ENCODE results near the gene SPI1. TPM values are rescaled to one million over a fixed set of nuclear protein-coding genes. Genes with fewer than 3 reads are reported as not detected.

Gene SPI1
- total RNA-seq, 2 experiments from 2014 or later: 71.2 to 79.6 TPM

DNA sequence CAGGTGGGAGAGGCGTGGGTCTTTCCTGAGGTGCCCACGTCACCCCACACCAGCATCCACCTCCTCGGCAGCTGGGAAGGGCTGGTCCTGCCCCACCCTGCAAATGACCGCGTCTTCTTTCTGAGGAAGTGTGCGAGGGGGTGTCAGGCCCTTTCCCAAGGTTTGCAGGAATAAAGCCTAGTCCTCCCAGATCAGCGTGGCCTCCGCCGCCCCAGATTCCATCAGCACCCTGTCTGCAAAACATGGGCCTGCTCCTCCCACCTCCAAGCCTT, 15.6 kb upstream of the SPI1 start:
- POLR2A ChIA-PET: interaction anchor here (1.2 to 2.9 kb wide), 3 partner anchors 9 to 15 kb away, joined by 3 to 19 read pairs (median 5); partner anchors contain the start of gene SPI1

DNA sequence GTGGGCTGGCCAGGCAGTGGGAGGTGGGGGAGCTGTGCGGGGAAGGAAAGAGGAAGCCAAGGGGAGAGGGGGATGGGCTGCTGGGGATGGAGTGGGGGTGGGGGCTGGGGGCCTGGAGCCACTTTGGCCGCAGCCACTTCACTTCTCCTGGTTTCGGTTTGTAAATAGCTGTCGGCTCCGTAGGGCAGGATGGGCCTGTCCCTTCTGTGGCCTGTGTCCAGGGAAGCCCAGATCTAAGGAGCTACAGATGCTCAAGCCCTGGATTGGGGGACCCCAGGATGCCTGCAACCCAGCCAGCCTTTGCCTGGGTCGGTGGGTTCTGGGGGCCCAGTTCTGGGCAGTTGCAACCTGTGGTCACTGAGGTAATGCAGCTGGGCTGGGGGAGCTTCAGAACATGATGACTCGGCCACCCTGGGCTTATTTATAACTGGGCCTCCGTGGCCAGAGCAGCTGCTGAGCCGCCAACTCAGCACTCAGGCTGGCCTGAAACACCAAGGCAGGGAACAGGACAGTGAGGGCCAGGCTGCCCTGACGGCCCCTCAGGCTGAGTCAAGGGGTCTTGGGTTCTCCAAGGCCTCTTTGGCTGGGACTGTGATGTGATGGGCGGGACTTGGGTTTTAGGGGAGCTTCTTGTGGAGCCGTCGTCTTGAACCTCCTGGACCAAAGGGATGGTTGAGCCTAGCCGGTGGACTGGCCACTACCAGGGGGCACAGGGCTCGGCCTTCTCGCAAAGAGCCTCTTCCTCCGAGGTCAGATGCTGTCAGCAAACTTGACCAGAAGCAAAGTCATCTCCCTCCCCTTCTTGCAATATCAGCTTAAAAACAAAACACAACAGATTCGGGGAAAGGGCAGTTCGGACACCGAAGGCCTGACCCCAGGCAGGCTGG, 15.1 kb upstream of the SPI1 start:
- BruUV-seq (replicated peaks): no TSS peak
- Histone ChIP-seq H3K79me2 (ENCODE audit: insufficient read depth, low read depth, low read length) (no peaks in the 10 kb centered on the region), H3K4me3 (ENCODE audit: low read depth, low read length, poor library complexity, severe bottlenecking) (peak overlapping the region; percentile 12), H3K36me3 (ENCODE audit: insufficient read depth, low read length) (no peaks in the 10 kb centered on the region), H2AFZ (ENCODE audit: low read length) (peak overlapping the region; percentile 37; the same call in 1 of the 2 replicates), H4K20me1 (ENCODE audit: insufficient read depth, low read length) (no peaks in the 10 kb centered on the region), H3K27ac (ENCODE audit: low read depth, low read length, poor library complexity, severe bottlenecking) (peak overlapping the region; percentile 82), H3K4me2 (ENCODE audit: low read length) (peak overlapping the region; percentile 76), H3K4me1 (ENCODE audit: insufficient read depth, low read length, poor library complexity, severe bottlenecking) (peaks cover 57% of the 10 kb centered on the region), H3K9me2 (ENCODE audit: insufficient read depth, low read length) (no peaks in the 10 kb centered on the region), H3K9me3 (ENCODE audit: low read length) (no peaks in the 10 kb centered on the region)
- no peak for DNase-seq (ENCODE audit: low spot score)
- ChIA-PET POLR2A (interaction anchor here (0.6 to 2.9 kb wide), 6 partner anchors 10 to 818 kb away, joined by 3 to 19 read pairs (median 4); partner anchors contain the start of gene SPI1), CTCF (ENCODE audit: unreplicated experiment) (interaction anchor here (0.5 to 1.6 kb wide), 4 partner anchors 10 to 61 kb away, joined by 3 to 5 read pairs (median 4); partner anchors contain the start of gene SPI1)
- TF ChIP-seq, protein P1, sequence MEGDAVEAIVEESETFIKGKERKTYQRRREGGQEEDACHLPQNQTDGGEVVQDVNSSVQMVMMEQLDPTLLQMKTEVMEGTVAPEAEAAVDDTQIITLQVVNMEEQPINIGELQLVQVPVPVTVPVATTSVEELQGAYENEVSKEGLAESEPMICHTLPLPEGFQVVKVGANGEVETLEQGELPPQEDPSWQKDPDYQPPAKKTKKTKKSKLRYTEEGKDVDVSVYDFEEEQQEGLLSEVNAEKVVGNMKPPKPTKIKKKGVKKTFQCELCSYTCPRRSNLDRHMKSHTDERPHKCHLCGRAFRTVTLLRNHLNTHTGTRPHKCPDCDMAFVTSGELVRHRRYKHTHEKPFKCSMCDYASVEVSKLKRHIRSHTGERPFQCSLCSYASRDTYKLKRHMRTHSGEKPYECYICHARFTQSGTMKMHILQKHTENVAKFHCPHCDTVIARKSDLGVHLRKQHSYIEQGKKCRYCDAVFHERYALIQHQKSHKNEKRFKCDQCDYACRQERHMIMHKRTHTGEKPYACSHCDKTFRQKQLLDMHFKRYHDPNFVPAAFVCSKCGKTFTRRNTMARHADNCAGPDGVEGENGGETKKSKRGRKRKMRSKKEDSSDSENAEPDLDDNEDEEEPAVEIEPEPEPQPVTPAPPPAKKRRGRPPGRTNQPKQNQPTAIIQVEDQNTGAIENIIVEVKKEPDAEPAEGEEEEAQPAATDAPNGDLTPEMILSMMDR (conservative IDR thresholded peaks at IDR 0.05; ENCODE audit: low read length): no peak
- TF ChIP-seq EZH2phosphoT487 (IDR thresholded peaks at IDR 0.05; ENCODE audit: borderline replicate concordance, low read depth, low read length): no peak
- intact Hi-C loops (cut with micrococcal nuclease; ENCODE audit: unreplicated experiment): loop anchor here (10.0 kb wide), 1 partner anchor 631 kb away; no protein-coding TSS in a partner anchor

More for the DNA sequence above, 15.6 kb upstream of the SPI1 start:
- Histone ChIP-seq H3K36me3 (ENCODE audit: insufficient read depth, low read length) (no peaks in the 10 kb centered on the region), H3K9me2 (ENCODE audit: insufficient read depth, low read length) (no peaks in the 10 kb centered on the region), H3K9me3 (ENCODE audit: low read length) (no peaks in the 10 kb centered on the region), H3K4me3 (ENCODE audit: low read depth, low read length, poor library complexity, severe bottlenecking) (no peak overlapping the region), H3K4me1 (ENCODE audit: insufficient read depth, low read length, poor library complexity, severe bottlenecking) (peaks cover 63% of the 10 kb centered on the region), H2AFZ (ENCODE audit: low read length) (no peak overlapping the region; the same call in 1 of the 2 replicates), H3K4me2 (ENCODE audit: low read length) (peak overlapping the region; percentile 76), H3K27ac (ENCODE audit: low read depth, low read length, poor library complexity, severe bottlenecking) (peak overlapping the region; percentile 82), H3K79me2 (ENCODE audit: insufficient read depth, low read depth, low read length) (no peaks in the 10 kb centered on the region), H4K20me1 (ENCODE audit: insufficient read depth, low read length) (no peaks in the 10 kb centered on the region)
- DNase-seq (ENCODE audit: low spot score): no peak
- no peak for TF ChIP-seq EZH2phosphoT487 (IDR thresholded peaks at IDR 0.05; ENCODE audit: borderline replicate concordance, low read depth, low read length)
- TF ChIP-seq, protein P1 (conservative IDR thresholded peaks at IDR 0.05; ENCODE audit: low read length): no peak
- intact Hi-C loops (cut with micrococcal nuclease; ENCODE audit: unreplicated experiment): loop anchor here (10.0 kb wide), 1 partner anchor 631 kb away; no protein-coding TSS in a partner anchor
- CTCF ChIA-PET (ENCODE audit: unreplicated experiment): interaction anchor here (1.0 to 1.6 kb wide), 2 partner anchors 9 to 15 kb away, joined by 3 to 4 read pairs; partner anchors contain the start of gene SPI1
- no TSS peak for BruUV-seq (replicated peaks)
